GM19238 (cell line): ENCODE data around the gene UBA1.

Experiments
- DNase-seq: peaks from one replicate; pipeline ENCODE4 v3.0.0; 2011; ENCODE audit warnings: low spot score; ENCODE audit not compliant: insufficient read length

UBA1 gene

DNA sequence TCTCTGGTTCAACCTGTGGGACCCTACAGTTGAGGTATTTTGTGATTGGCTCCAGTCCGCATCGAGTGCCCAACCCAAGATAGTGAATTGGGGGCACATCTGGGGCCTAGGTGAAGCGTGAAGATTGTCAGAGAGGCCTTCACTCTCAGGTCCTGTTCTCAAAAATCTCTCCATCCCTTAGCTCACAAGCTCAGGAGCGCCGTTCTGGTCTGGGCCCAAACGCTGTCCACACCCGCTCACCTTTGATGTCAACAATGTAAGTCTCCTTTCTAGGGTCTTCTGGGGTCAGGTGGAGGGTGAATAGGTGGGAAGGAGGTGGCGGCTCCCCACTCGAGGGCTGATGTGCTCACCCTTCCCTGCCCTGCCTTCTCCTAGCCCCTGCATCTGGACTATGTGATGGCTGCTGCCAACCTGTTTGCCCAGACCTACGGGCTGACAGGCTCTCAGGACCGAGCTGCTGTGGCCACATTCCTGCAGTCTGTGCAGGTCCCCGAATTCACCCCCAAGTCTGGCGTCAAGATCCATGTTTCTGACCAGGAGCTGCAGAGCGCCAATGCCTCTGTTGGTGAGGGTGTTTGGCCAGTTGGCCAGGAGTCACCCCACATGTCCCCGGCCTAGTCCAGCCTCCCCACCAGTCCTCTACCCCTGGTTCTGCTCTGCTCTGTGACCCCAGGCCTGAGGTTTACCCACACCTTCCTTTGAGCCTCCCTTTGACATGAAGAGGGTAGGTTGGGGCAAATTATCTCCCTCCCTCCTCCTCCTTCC lies 17.2 kb downstream of the UBA1 start:
- DNase-seq = no peak

- no peak for DNase-seq
Observed at GRCh38 chrX:47212381-47213293, 19.0 kb downstream of the UBA1 start.

- DNase-seq = no peak
Observed at GRCh38 chrX:47214435-47215077, 20.9 kb downstream of the UBA1 start.

DNA sequence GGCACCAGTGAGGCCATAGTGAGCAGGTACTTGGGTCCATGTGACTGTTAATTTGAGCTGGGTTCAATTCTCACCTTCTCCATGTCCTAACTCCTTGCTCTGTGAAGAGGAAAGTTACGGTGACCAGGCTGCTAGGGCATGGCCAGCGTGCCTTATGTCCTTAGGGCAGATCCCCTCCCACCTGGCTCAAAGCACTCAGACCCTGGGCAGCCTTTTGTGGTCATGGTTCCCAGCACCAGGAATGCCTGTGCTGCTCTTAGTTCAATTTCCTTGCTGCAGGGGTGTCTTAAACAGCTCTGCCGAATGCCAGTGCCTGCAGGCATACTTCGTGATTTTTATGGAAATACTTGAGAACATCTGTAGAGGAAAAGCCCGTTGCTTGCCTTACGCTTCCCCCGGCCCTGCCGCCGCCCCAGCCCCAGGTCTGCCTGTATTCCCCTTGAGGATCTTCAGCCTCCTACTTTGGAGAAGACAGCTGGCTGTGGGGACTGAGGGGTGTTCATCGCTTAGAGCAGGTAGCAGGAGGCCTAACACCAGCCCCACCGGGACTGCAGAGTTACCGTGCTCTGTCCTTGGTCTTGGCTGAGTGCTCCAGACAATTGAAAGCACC lies 21.8 kb downstream of the UBA1 start:
- no peak for DNase-seq

GRCh38 chrX:47216393-47216925 lies 22.8 kb downstream of the UBA1 start:
- no peak for DNase-seq

DNA sequence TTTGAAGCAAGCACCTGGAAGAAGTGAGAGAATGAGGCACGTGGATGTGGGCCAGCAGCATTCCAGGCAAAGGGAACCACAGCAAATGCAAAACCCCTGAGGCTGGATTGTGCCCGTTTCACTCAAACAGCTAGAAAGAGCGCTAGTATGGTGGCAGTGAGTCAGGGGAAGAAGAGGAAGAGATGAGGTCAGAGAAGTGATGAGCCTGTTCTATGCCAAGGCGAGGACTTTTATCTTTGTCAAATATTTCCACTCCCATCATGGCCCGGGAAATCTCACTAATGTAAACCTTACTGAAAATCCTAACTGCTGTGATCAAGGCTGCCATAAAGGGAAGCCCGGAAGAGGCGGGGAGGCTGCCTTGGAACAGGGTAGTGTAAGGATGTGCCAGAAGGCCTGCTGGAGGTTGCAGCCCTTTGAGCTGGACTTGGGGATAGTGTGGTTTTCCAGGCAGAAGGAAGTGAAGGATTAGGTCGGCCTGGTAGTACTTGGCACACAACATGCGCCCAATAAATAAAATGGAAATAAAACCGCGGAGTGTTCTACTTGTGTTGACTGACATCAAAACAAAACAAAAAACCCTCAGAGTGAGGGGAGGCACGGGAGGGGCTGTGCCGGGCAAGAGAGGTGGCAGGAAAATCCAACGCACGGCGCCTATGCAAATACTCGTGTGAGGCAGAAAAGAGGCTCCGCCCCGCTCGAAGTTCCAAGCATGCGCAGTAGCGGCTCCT lies 23.7 kb downstream of the UBA1 start:
- no peak for DNase-seq

- DNase-seq = peak; percentile 92
Observed at GRCh38 chrX:47217852-47218279, 24.2 kb downstream of the UBA1 start.

- DNase-seq = peak; percentile 90
Observed at GRCh38 chrX:47218280-47218919, 24.8 kb downstream of the UBA1 start, which contains the start of gene CDK16. TSS of gene CDK16 (plus strand) at chrX:47218681. CDS start at chrX:47223558, 4,877 bp downstream.

DNA sequence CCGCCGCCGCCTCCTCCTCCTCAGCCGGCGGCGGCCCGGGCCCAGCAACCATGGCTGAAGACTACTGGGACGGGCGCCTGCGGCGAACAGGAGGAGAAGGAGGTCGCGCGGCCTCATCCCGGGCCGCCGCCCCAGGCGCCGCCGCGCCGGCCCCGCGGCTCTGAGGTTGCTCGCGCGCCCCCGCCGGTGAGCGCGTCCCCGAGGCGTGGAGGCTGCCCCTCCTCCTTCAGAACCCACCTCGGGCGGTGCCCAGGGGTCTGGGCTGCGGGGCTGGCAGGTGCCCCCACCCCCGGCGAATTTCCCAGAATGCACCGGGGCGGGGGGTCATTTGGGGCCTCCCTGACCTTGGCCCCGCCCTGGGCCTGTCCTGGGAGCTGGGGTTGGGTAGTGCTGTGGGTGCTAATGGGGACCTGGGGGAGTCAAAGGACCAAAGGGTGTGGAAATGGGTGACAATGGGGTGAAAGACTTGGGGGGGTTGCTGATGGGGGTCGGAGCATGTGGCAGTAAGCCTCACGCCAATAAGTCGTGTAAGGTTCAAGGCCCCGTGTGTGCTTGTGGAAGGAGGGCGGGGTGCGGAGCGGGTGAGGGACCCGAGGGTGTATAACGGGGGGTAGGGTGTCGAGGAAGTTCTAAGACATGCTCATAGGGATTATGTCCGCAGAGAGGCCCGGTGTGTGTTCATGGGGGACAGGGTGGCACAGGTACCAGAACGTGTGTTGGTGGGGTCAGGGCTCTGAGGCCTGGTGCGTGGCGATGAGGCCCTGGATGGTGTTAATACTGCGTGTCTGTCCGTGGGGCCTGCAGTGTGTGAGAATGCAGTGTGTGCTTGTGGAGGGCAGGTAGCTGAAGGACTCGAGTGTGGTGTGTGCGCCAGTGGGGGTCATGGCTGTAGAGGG lies 25.5 kb downstream of the UBA1 start:
- DNase-seq = peak; percentile 44

DNA sequence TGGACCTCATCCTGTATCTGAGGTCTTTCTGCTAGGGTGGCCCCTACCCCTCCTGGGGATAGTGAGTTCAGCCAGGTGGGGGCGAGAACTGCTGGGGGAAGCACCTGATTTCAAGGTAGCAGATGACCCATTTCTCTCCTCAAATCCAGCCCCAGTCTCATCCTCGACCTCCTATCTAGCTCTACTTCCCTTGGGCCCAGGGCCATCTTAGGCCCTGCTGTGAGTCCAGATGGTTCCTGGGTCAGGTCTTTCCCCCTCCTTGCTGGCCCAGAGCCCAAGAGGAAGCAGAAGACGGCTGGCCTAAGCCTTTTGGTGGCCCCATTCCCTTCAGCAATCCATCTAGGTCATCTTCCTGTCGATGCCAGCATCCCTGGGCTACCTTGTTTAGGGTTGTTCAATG lies 28.1 kb downstream of the UBA1 start:
- DNase-seq = no peak

GRCh38 chrX:47222751-47223350 lies 29.2 kb downstream of the UBA1 start:
- DNase-seq = no peak

DNA sequence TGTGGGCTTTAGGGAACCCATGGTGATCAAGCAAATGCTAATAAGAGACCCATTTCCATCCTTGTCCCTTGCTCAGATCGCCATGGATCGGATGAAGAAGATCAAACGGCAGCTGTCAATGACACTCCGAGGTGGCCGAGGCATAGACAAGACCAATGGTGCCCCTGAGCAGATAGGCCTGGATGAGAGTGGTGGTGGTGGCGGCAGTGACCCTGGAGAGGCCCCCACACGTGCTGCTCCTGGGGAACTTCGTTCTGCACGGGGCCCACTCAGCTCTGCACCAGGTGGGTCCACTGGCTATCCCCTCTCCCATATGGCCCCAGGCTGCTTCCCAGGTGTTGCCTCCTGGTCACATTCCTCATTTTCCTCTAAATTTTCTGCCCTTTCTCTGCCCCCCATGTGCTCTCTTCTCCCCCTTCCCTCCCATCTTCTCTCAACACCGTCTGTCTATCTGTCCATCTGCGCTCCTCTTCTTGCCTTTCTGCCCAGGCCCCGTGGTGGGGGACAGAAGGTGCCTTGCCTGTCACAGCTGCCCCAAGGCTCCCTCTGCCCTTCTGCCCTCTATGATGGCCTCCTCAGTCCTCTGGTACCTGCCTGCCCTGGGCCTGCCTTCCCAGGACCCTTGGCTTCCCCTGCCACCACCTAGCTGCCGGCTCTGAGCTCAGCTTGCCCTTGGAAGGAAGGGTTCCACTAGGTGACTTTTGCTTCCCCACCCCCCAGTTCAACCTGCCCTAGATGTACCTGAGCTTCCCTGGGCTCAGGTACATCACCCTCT lies 30.0 kb downstream of the UBA1 start:
- no peak for DNase-seq

DNA sequence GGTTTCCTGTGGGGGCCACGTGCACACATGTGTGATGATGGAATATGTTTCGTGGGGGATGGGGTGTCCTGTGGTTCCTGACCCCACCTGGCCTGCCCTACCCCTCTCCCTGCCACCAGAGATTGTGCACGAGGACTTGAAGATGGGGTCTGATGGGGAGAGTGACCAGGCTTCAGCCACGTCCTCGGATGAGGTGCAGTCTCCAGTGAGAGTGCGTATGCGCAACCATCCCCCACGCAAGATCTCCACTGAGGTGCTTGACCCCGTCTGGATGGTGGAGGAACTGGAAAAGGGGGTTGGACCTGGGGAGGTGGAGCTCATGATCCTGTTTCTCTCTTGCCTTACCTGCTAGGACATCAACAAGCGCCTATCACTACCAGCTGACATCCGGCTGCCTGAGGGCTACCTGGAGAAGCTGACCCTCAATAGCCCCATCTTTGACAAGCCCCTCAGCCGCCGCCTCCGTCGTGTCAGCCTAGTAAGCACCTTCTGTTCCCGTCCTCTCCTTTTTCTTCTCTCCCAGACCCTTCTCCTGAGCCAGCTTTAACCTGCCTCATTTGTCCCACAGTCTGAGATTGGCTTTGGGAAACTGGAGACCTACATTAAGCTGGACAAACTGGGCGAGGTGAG lies 30.8 kb downstream of the UBA1 start:
- no peak for DNase-seq

DNA sequence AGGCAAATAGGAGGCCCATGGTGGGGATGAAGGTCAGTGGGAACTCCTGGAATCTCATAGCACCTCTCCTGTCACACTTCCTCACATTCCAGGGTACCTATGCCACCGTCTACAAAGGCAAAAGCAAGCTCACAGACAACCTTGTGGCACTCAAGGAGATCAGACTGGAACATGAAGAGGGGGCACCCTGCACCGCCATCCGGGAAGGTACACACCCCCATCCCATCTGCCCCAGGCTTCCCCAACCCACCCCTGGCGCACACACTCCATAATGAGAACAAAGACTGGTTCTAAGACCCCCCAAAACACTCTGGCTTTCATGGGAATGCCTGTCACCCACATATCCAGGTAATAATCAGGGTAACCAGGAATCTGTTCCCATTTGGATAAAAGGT lies 31.3 kb downstream of the UBA1 start:
- no peak for DNase-seq

GRCh38 chrX:47226071-47226470 lies 32.4 kb downstream of the UBA1 start:
- DNase-seq = no peak

DNA sequence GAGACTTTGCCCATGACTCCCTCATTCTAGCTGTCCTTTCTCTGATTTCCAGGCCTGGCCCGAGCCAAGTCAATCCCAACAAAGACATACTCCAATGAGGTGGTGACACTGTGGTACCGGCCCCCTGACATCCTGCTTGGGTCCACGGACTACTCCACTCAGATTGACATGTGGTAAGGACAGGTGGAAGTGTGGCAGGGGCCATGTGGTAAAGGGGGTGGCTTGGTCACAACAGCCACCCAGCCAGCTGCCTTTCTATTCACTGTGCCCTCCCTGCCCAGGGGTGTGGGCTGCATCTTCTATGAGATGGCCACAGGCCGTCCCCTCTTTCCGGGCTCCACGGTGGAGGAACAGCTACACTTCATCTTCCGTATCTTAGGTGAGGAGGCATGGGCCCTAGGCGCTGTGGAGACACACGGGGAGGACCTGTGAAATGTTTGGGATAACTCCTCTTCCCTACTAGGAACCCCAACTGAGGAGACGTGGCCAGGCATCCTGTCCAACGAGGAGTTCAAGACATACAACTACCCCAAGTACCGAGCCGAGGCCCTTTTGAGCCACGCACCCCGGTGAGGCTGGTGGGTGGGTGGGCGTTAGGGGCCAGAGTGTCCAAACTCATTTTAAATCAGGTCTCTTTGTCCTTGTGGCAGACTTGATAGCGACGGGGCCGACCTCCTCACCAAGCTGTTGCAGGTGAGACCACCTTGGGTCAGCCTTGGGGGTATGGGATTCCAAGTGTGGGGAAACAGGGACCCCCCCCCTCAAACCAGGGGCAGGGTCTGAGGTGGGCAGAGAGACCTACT lies 33.1 kb downstream of the UBA1 start:
- DNase-seq = no peak

DNA sequence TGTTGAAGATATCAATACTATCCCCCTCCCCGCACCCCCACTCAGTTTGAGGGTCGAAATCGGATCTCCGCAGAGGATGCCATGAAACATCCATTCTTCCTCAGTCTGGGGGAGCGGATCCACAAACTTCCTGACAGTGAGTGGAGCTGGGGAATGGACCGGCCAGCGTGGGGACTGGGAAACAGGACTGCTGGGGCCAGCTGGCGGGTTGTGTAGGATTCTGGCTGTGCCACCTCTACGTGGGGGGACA lies 33.6 kb downstream of the UBA1 start:
- no peak for DNase-seq
